Parathyroid adenoma (tissue), 2 donors: ENCODE measurements around the gene AGAP9.
A peak's percentile ranks its signal among the peaks of the same experiment; 100 is the strongest.
"Not testable (repeated sequence)": the region's sequence is repeated elsewhere in the genome, so short reads cannot be mapped to it uniquely, and the experiment has no call there.

Experiments
- H2AFZ ChIP-seq: fragments of 300-600 bp; sonication (generic); one replicate; pipeline ENCODE4 v1.7.0; 2017; ENCODE audit warnings: antibody characterized with exemption, mild to moderate bottlenecking
- H3K27ac ChIP-seq: fragments of 300-600 bp; sonication (generic); one replicate; pipeline ENCODE4 v1.7.0; 2017
- H3K27me3 ChIP-seq: fragments of 300-600 bp; sonication (generic); one replicate; pipeline ENCODE4 v1.7.0; 2017; ENCODE audit warnings: low read length; ENCODE audit not compliant: control insufficient read depth, insufficient read depth
- H3K36me3 ChIP-seq: fragments of 300-600 bp; sonication (generic); one replicate; pipeline ENCODE4 v1.7.0; 2017; ENCODE audit warnings: low read length; ENCODE audit not compliant: control insufficient read depth, insufficient read depth
- H3K4me1 ChIP-seq: fragments of 300-600 bp; sonication (generic); one replicate; pipeline ENCODE4 v1.7.0; 2017; ENCODE audit warnings: control low read depth
- H3K4me2 ChIP-seq: fragments of 300-600 bp; sonication (generic); one replicate; pipeline ENCODE4 v1.7.0; 2017; ENCODE audit warnings: low read length
- H3K4me3 ChIP-seq: fragments of 300-600 bp; sonication (generic); one replicate; pipeline ENCODE4 v1.7.0; 2017; ENCODE audit warnings: low read depth, low read length
- H3K79me2 ChIP-seq: fragments of 300-600 bp; sonication (generic); one replicate; pipeline ENCODE4 v1.7.0; 2017; ENCODE audit warnings: control low read depth
- H3K9ac ChIP-seq: fragments of 300-600 bp; sonication (generic); one replicate; pipeline ENCODE4 v1.7.0; 2017; ENCODE audit warnings: mild to moderate bottlenecking
- H3K9me3 ChIP-seq: fragments of 300-600 bp; sonication (generic); one replicate; pipeline ENCODE4 v1.7.0; 2017; ENCODE audit warnings: low read length; ENCODE audit not compliant: control insufficient read depth
- TF ChIP-seq, protein P1 (sequence below): fragments of 300-600 bp; sonication (generic); IDR thresholded peaks from one replicate; pipeline ENCODE4 v1.7.0; 2017; ENCODE audit warnings: antibody characterized with exemption, mild to moderate bottlenecking
- donor health status: primary hyperparathyroidism.

The AGAP9 gene

DNA sequence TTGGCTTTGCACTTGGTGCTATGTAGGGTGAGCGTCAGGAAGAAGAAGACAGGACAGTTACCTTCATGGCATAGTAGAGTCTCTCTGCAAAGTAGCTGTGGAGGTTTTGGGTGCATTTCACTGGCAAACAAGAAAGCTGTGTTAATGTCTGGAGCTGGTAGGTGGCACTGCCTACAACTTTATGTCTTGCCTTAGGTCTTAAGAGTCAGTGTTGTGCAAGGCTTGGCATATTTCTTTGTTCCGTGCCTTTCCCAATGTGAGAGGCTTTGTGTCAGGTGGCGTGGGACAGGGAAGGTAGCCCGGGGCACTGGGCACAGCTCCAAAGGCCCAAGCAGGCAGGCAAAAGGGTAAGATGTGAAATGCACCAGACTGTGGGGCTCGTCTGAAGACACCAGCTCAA lies 51.4 kb downstream of the AGAP9 start:
- H3K9me3 ChIP-seq, H3K27ac ChIP-seq, H3K4me2 ChIP-seq, H3K36me3 ChIP-seq, H3K79me2 ChIP-seq, H2AFZ ChIP-seq, H3K4me1 ChIP-seq, H3K27me3 ChIP-seq, H3K4me3 ChIP-seq, H3K9ac ChIP-seq: not testable (repeated sequence)

- not testable (repeated sequence) for H3K9me3 ChIP-seq, H3K4me1 ChIP-seq, H3K27ac ChIP-seq, H3K4me3 ChIP-seq, H2AFZ ChIP-seq, H3K36me3 ChIP-seq, H3K4me2 ChIP-seq, H3K9ac ChIP-seq, H3K79me2 ChIP-seq, H3K27me3 ChIP-seq
These were observed 54.5 kb downstream of the AGAP9 start for GRCh38 chr10:47468731-47469528.

DNA sequence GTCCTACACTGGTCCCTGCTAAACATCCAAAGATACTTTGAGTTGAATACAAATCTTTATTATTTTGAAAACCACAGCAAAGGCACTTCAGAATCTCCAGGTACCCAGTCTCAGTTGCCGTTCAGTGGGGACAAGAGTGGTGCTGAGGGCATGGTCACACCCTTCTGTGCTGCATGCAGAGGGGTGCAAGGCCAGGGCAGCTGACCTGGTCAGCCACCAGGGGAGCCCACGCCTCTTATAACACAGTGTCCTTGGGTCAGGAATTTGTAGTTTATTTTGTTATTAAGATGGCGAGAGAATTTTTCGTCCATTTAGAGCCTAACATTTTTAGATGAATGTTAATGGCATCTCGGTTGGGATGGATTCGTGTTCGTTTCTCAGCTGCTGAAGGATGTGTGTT lies 55.5 kb downstream of the AGAP9 start:
- H3K9ac ChIP-seq, H3K27ac ChIP-seq, H3K79me2 ChIP-seq, H2AFZ ChIP-seq, H3K36me3 ChIP-seq, H3K4me3 ChIP-seq, H3K4me2 ChIP-seq, H3K27me3 ChIP-seq, H3K4me1 ChIP-seq, H3K9me3 ChIP-seq: not testable (repeated sequence)

- not testable (repeated sequence) for H3K27me3 ChIP-seq, H3K9me3 ChIP-seq, H3K4me1 ChIP-seq, H2AFZ ChIP-seq, H3K27ac ChIP-seq, H3K4me3 ChIP-seq, H3K4me2 ChIP-seq, H3K9ac ChIP-seq, H3K79me2 ChIP-seq, H3K36me3 ChIP-seq
These were observed 56.0 kb downstream of the AGAP9 start for GRCh38 chr10:47467458-47467857.

- not testable (repeated sequence) for H3K4me2 ChIP-seq, H3K9ac ChIP-seq, H2AFZ ChIP-seq, H3K27ac ChIP-seq, H3K79me2 ChIP-seq, H3K9me3 ChIP-seq, H3K4me3 ChIP-seq, H3K27me3 ChIP-seq, H3K36me3 ChIP-seq, H3K4me1 ChIP-seq
These were observed 58.1 kb downstream of the AGAP9 start for GRCh38 chr10:47465216-47465917.

DNA sequence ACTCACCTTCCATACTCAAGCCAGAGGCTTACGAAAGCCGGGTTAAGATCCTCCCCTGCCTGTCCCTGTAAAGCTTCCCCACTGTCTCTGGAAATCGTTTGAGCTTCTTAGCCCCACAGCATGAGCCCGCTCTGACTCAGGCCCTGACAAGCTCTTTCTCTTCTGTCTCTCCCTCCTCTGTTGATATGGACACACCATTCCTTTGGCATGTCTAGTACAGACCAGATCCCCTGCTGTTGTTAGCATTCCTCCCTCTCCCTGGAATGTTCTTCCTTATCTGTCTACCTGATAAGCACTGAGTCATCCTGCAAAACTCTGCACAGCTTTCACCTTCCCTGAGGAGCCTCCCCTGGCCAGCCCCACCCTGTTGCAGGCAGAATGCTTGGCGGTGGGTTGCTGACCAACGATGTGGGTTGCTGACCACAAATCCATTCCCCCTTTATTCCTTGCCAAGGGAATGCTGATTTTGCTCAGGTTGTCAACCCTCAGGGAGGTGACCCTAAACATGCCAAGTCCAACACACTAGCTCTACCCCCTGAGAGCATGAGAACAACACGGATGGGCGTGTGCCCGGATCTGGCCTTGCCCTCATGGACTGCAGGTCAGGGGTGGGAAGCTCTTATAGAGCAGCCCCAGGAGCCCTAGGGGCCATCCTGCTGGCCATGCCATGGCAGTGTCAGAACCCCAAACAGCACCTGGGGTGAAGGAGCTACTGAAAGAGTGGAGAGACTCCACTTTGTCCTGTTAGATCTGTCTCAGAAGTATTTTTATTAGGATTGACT lies 60.7 kb downstream of the AGAP9 start:
- H3K27ac ChIP-seq, H2AFZ ChIP-seq, H3K4me1 ChIP-seq, H3K9ac ChIP-seq, H3K4me3 ChIP-seq, H3K79me2 ChIP-seq, H3K27me3 ChIP-seq, H3K36me3 ChIP-seq, H3K4me2 ChIP-seq, H3K9me3 ChIP-seq: not testable (repeated sequence)

DNA sequence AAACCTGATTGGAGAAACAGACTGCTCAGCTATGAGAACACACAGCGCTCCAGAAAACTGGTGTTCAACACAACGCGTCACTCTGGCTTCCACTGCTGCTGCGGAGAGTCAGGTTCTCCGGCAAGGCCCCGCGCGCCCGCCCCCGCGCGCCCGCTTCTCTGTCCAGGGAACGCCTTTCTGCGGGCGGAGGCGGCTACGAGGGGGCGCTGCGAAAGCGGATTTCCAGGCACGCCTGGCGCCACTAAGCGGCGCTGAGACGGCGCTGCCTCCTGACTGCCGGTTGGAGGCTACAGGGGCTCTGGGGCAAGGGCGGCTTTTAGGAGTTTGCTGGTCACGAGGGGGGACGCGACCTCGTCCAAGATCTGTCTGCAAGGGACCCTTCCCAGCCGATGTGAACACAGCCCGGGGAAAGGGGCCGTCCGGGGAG lies 62.2 kb downstream of the AGAP9 start:
- H3K9me3 ChIP-seq, H3K9ac ChIP-seq, H3K4me3 ChIP-seq, H3K36me3 ChIP-seq, H3K27ac ChIP-seq, H3K27me3 ChIP-seq, H3K4me1 ChIP-seq, H3K79me2 ChIP-seq: not testable (repeated sequence)
- TF ChIP-seq, protein P1, sequence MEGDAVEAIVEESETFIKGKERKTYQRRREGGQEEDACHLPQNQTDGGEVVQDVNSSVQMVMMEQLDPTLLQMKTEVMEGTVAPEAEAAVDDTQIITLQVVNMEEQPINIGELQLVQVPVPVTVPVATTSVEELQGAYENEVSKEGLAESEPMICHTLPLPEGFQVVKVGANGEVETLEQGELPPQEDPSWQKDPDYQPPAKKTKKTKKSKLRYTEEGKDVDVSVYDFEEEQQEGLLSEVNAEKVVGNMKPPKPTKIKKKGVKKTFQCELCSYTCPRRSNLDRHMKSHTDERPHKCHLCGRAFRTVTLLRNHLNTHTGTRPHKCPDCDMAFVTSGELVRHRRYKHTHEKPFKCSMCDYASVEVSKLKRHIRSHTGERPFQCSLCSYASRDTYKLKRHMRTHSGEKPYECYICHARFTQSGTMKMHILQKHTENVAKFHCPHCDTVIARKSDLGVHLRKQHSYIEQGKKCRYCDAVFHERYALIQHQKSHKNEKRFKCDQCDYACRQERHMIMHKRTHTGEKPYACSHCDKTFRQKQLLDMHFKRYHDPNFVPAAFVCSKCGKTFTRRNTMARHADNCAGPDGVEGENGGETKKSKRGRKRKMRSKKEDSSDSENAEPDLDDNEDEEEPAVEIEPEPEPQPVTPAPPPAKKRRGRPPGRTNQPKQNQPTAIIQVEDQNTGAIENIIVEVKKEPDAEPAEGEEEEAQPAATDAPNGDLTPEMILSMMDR: peak; percentile 28
- Histone ChIP-seq H2AFZ (peak overlapping the region; percentile 28), H3K4me2 (peak overlapping the region; percentile 26)
